ENCODE results near the gene TLE6. TPM values are rescaled to one million over a fixed set of nuclear protein-coding genes. Genes with fewer than 3 reads are reported as not detected.

Gene TLE6
- total and polyA plus RNA-seq, 2 of the 8 experiments (the other 6 are each of a cell fraction or from before 2014, with no cell fraction given): 2.5 to 2.9 TPM

DNA sequence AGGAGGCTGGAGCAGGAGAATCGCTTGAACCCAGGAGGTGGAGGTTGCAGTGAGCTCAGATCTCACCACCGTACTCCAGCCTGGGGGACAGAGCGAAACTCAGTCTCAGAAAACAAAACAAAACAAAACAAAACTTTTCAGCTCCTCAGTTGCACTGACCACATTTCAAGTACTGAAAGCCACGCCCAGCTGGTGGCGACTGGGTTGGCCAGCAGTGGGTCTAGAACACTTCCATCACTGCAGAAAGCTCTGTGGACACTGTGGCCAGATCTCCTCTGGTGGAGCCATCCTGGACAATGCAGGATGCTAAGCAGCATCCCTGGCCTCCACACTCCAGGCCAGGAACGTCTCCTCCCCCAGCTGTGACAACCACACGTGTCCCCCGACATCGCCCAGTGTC, 30.6 kb downstream of the TLE6 start:
- H3K4ac ChIP-seq (replicated peaks; ENCODE audit: insufficient read length, low read depth, low read length): no peak overlapping the region
- H3K18ac ChIP-seq (ENCODE audit: extremely low read depth, low read length): no peak overlapping the region
- H3K36me3 ChIP-seq (ENCODE audit: control insufficient read depth in 2 of 4, insufficient read depth in 4 of 4, low read length in 3 of 4): no peaks in the 10 kb centered on the region
- H3K4me2 ChIP-seq (ENCODE audit: insufficient read depth in 1 of 2, low read depth in 2 of 2, low read length in 2 of 2): no peak overlapping the region
- DNase-seq (ENCODE audit: low read depth in 1 of 2, low spot score in 2 of 2): no peak
- H2AFZ ChIP-seq (ENCODE audit: low read length): no peak overlapping the region
- no peak for FAIRE-seq
- ChIA-PET CTCF (ENCODE audit: partially characterized antibody) (interaction anchor here (1.0 to 1.1 kb wide), 4 partner anchors 10 to 216 kb away, joined by 3 to 4 read pairs (median 3); no protein-coding TSS in a partner anchor), POLR2A (ENCODE audit: partially characterized antibody) (interaction anchor here (0.7 kb wide), 1 partner anchor 8 kb away, joined by 3 read pairs; no protein-coding TSS in a partner anchor)
- H2BK120ac ChIP-seq (replicated peaks; ENCODE audit: low read depth, low read length): no peak overlapping the region
- no peak overlapping the region for H2BK5ac ChIP-seq (ENCODE audit: low read depth, low read length)
- no peak overlapping the region for H2BK12ac ChIP-seq (ENCODE audit: low read depth, low read length)
- no peak overlapping the region for H2AK5ac ChIP-seq (ENCODE audit: low read depth, low read length)
- H2BK15ac ChIP-seq (ENCODE audit: low read length): no peak overlapping the region
- no peak overlapping the region for H3K4me3 ChIP-seq (ENCODE audit: extremely low read depth in 1 of 4, insufficient read depth in 2 of 4, low read depth in 3 of 4, low read length in 4 of 4)
- no peak overlapping the region for H3K14ac ChIP-seq (ENCODE audit: insufficient read length)
- H4K91ac ChIP-seq (replicated peaks; ENCODE audit: insufficient read length, low read length): no peak overlapping the region
- no peak overlapping the region for H3K56ac ChIP-seq (replicated peaks; ENCODE audit: insufficient read length, low read depth, low read length)
- TF ChIP-seq EP300 (IDR thresholded peaks at IDR 0.05; ENCODE audit: borderline replicate concordance in 1 of 2, low read depth in 2 of 2, low read length in 2 of 2): no peak
- peaks cover 0 to 14% (median 2%) of the 10 kb centered on the region in 4 experiments; a peak in 3 of 7 replicates for H3K4me1 ChIP-seq (replicated peaks in 1 of 4; ENCODE audit: control insufficient read depth in 3 of 4, insufficient read depth in 4 of 4, low read length in 3 of 4)
- H4K8ac ChIP-seq (ENCODE audit: extremely low read depth, insufficient read depth, low read length): no peak overlapping the region
- H3K9ac ChIP-seq (replicated peaks in 1 of 4; ENCODE audit: extremely low read depth in 1 of 4, low read depth in 3 of 4, low read length in 3 of 4): no peak overlapping the region
- 89% methylated on average over 9 of the region's 9 CpGs; no CpG with 5 or more reads in 1 of the 2 experiments for WGBS, 2 experiments (ENCODE audit: extremely low coverage in 1 of 2, insufficient coverage in 1 of 2, insufficient read length in 1 of 2, insufficient replicate concordance in 2 of 2, low coverage in 1 of 2, low lambda C conversion rate in 2 of 2, missing lambda C conversion rate in 1 of 2)
- H3K79me2 ChIP-seq (ENCODE audit: control insufficient read depth in 1 of 2, insufficient read depth in 2 of 2, low read length in 2 of 2): no peaks in the 10 kb centered on the region
- no peaks in the 10 kb centered on the region for H3K9me3 ChIP-seq (ENCODE audit: insufficient read depth in 2 of 2, low read depth in 1 of 2, low read length in 1 of 2)
- no peaks in the 10 kb centered on the region for H3K23me2 ChIP-seq (ENCODE audit: low read depth, low read length)
- no peak overlapping the region for H4K5ac ChIP-seq (ENCODE audit: insufficient read length, low read depth, low read length)
- peaks cover 0 to 2% of the 10 kb centered on the region in 2 experiments for H4K20me1 ChIP-seq (replicated peaks in 1 of 2; ENCODE audit: control insufficient read depth in 1 of 2, insufficient read depth in 2 of 2, low read length in 2 of 2)
- H3K23ac ChIP-seq (ENCODE audit: insufficient read length): no peak overlapping the region
- H3K27ac ChIP-seq (ENCODE audit: low read depth, low read length): no peak overlapping the region
- H2BK20ac ChIP-seq (ENCODE audit: low read length): no peak overlapping the region
- H3K27me3 ChIP-seq (replicated peaks in 1 of 4; ENCODE audit: control insufficient read depth in 3 of 4, extremely low read depth in 1 of 4, insufficient read depth in 3 of 4, low read length in 3 of 4): no peaks in the 10 kb centered on the region
- H3K79me1 ChIP-seq (ENCODE audit: low read depth, low read length): no peaks in the 10 kb centered on the region
